DOHH2 (cell line): ENCODE data around the gene RAPGEF5.

Experiments
- H3F3A ChIP-seq: fragments of 200-600 bp; sonication (generic), shearing (Covaris generic); 2 replicates; pipeline ENCODE4 v1.6.0; 2016; ENCODE audit warnings: antibody characterized with exemption, mild to moderate bottlenecking; ENCODE audit not compliant: control insufficient read depth, insufficient read depth
- H3K27ac ChIP-seq: fragments of 200-600 bp; sonication (generic); 2 replicates; pipeline ENCODE4 v1.5.1; 2014; ENCODE audit warnings: low read depth, mild to moderate bottlenecking, low read length, moderate library complexity
- H3K27me3 ChIP-seq: fragments of 200-600 bp; sonication (generic); 2 replicates; pipeline ENCODE4 v1.6.1; 2014; ENCODE audit warnings: mild to moderate bottlenecking, low read length, mixed read lengths; ENCODE audit not compliant: control insufficient read depth
- H3K36me3 ChIP-seq: fragments of 200-600 bp; sonication (generic); 2 replicates; pipeline ENCODE4 v1.6.1; 2014; ENCODE audit warnings: mild to moderate bottlenecking, low read length, moderate library complexity, mixed read lengths; ENCODE audit not compliant: control insufficient read depth
- H3K4me1 ChIP-seq: fragments of 200-600 bp; sonication (generic); 2 replicates; pipeline ENCODE4 v1.6.1; 2014; ENCODE audit warnings: mild to moderate bottlenecking, low read length, mixed read lengths; ENCODE audit not compliant: control insufficient read depth
- H3K4me2 ChIP-seq: fragments of 200-600 bp; sonication (generic); 2 replicates; pipeline ENCODE4 v1.6.0; 2014; ENCODE audit warnings: mild to moderate bottlenecking, low read length, moderate library complexity
- H3K4me3 ChIP-seq: fragments of 200-600 bp; sonication (generic); 2 replicates; pipeline ENCODE4 v1.5.1; 2014; ENCODE audit warnings: mild to moderate bottlenecking, low read length, mixed read lengths
- H3K79me2 ChIP-seq: fragments of 200-600 bp; sonication (generic); 2 replicates; pipeline ENCODE4 v1.6.1; 2014; ENCODE audit warnings: mild to moderate bottlenecking, low read length, mixed read lengths; ENCODE audit not compliant: control insufficient read depth
- H3K9me2 ChIP-seq: fragments of 200-600 bp; sonication (generic); replicated peaks from 2 replicates; pipeline ENCODE4 v1.6.1; 2014; ENCODE audit warnings: mild to moderate bottlenecking, low read length, mixed read lengths; ENCODE audit not compliant: control insufficient read depth
- H3K9me3 ChIP-seq: fragments of 200-600 bp; sonication (generic); 2 replicates; pipeline ENCODE4 v1.6.1; 2014; ENCODE audit warnings: antibody characterized with exemption, low read length, mixed read lengths; ENCODE audit not compliant: control insufficient read depth, insufficient read depth
- H4K20me1 ChIP-seq: fragments of 200-600 bp; sonication (generic); 2 replicates; pipeline ENCODE4 v1.6.0; 2014; ENCODE audit warnings: low read depth, mild to moderate bottlenecking, antibody characterized with exemption, low read length, moderate library complexity; ENCODE audit not compliant: control insufficient read depth, insufficient read depth
- EZH2phosphoT487 ChIP-seq: fragments of 200-600 bp; sonication (generic); IDR thresholded peaks from 2 replicates; pipeline ENCODE4 v1.6.1; 2017; ENCODE audit warnings: borderline replicate concordance, mild to moderate bottlenecking, antibody characterized with exemption, low read length, moderate library complexity, mixed read lengths
- TF ChIP-seq, protein P1 (sequence below): fragments of 200-600 bp; sonication (generic); IDR thresholded peaks from one replicate; pipeline ENCODE4 v1.5.1; 2014; ENCODE audit warnings: antibody characterized with exemption, mild to moderate bottlenecking, low read depth, low read length; ENCODE audit not compliant: poor library complexity, severe bottlenecking

The RAPGEF5 gene

DNA sequence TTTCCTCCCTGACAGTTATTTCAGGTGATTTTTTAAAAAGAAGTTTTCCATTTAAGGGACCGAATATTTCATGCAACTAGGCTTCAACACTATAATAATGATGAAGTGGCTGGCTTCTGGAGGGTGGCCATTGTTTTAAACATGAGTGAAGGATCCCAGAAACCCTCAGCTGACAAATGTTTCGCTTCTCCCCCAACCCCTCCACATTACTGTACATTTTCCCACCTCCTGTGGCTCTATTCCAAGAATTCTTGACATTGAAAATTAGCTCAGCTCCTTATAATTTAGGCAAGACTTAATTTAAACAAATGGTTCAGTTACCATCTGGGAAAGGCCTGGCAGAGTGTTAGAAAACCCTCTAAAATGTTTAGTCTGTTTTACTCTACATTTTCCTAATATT lies 281.4 kb downstream of the RAPGEF5 start:
- no peak overlapping the region for H3K4me2 ChIP-seq
- H3K27me3 ChIP-seq, result peaks cover 40% of the 10 kb centered on the region
- H3K36me3 ChIP-seq, result no peaks in the 10 kb centered on the region
- no peaks in the 10 kb centered on the region for H3K9me2 ChIP-seq
- H3K9me3 ChIP-seq, result peaks cover 8% of the 10 kb centered on the region; the same call in 1 of the 2 replicates
- TF ChIP-seq EZH2phosphoT487, result no peak
- TF ChIP-seq, protein P1, sequence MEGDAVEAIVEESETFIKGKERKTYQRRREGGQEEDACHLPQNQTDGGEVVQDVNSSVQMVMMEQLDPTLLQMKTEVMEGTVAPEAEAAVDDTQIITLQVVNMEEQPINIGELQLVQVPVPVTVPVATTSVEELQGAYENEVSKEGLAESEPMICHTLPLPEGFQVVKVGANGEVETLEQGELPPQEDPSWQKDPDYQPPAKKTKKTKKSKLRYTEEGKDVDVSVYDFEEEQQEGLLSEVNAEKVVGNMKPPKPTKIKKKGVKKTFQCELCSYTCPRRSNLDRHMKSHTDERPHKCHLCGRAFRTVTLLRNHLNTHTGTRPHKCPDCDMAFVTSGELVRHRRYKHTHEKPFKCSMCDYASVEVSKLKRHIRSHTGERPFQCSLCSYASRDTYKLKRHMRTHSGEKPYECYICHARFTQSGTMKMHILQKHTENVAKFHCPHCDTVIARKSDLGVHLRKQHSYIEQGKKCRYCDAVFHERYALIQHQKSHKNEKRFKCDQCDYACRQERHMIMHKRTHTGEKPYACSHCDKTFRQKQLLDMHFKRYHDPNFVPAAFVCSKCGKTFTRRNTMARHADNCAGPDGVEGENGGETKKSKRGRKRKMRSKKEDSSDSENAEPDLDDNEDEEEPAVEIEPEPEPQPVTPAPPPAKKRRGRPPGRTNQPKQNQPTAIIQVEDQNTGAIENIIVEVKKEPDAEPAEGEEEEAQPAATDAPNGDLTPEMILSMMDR, result no peak
- H3F3A ChIP-seq, result no peaks in the 10 kb centered on the region
- H4K20me1 ChIP-seq, result no peaks in the 10 kb centered on the region
- H3K4me3 ChIP-seq, result no peak overlapping the region
- H3K27ac ChIP-seq, result no peak overlapping the region
- H3K4me1 ChIP-seq, result no peaks in the 10 kb centered on the region
- H3K79me2 ChIP-seq, result no peaks in the 10 kb centered on the region

DNA sequence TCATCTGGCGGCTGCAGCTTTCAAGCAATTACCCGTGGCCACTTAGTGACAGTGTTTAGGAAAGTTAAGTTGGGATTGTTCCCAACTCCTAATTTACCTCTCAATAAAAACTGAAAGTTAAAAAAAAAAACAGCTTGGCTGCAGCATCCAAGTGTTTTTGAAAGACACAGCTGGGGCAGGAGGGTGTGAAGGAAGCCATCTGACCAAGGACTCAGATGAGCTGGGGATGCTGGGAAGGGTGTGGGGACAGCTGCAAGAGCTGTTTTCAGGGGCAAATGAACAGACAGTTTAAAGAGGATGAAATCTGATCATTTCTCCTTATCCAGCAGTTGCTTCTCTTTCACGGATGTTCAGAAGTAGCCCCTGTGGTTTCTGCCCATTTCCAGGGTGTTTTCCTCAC lies 282.1 kb downstream of the RAPGEF5 start:
- no peaks in the 10 kb centered on the region for H3K9me2 ChIP-seq

More for the DNA sequence above, 282.1 kb downstream of the RAPGEF5 start:
- H3F3A ChIP-seq, result no peaks in the 10 kb centered on the region
- no peaks in the 10 kb centered on the region for H4K20me1 ChIP-seq
- TF ChIP-seq, protein P1, result no peak
- no peak for TF ChIP-seq EZH2phosphoT487
- no peak overlapping the region for H3K4me2 ChIP-seq
- H3K36me3 ChIP-seq, result no peaks in the 10 kb centered on the region
- H3K4me3 ChIP-seq, result no peak overlapping the region
- peaks cover 8% of the 10 kb centered on the region; the same call in 1 of the 2 replicates for H3K9me3 ChIP-seq
- no peaks in the 10 kb centered on the region for H3K4me1 ChIP-seq
- peaks cover 45% of the 10 kb centered on the region for H3K27me3 ChIP-seq
- no peaks in the 10 kb centered on the region for H3K79me2 ChIP-seq
- H3K27ac ChIP-seq, result no peak overlapping the region
